K562 (cell line): ENCODE data around the gene CPZ. TPM values are rescaled to one million over a fixed set of nuclear protein-coding genes. Genes with fewer than 3 reads are reported as not detected.

Experiments
- ATF3 ChIP-seq, 2 experiments: fragments of 450-650 bp in 1 of 2; sonication (generic) in 1 of 2; formaldehyde crosslinking in 1 of 2; IDR thresholded peaks in 1 of 2; conservative IDR thresholded peaks in 1 of 2; 2 replicates each; pipeline versions ENCODE4 v1.6.1 to v1.8.1; 2016 to 2023; ENCODE audit warnings: mild to moderate bottlenecking in 2 of 2, moderate library complexity in 2 of 2, inconsistent platforms in 1 of 2, missing genetic modification reagents in 1 of 2
- CBFB ChIP-seq: sonication (generic); formaldehyde crosslinking; IDR thresholded peaks from 2 replicates; pipeline ENCODE4 v1.4.0; 2020; ENCODE audit warnings: mild to moderate bottlenecking, missing genetic modification reagents
- E4F1 ChIP-seq: fragments of 250-450 bp; sonication (Bioruptor Pico); IDR thresholded peaks from 2 replicates; pipeline ENCODE4 v1.5.0; 2021; ENCODE audit warnings: mild to moderate bottlenecking, borderline replicate concordance
- FOXP1 ChIP-seq: sonication (generic); formaldehyde crosslinking; IDR thresholded peaks from 2 replicates; pipeline ENCODE4 v1.8.0; 2022; ENCODE audit warnings: mild to moderate bottlenecking, missing genetic modification reagents
- GABPB1 ChIP-seq: sonication (generic); formaldehyde crosslinking; IDR thresholded peaks from 2 replicates; pipeline ENCODE4 v1.8.0; 2022; ENCODE audit warnings: mild to moderate bottlenecking, missing genetic modification reagents
- HOMEZ ChIP-seq: fragments of 250-450 bp; sonication (Bioruptor Pico); IDR thresholded peaks from 2 replicates; pipeline ENCODE4 v1.4.0; 2020; ENCODE audit warnings: mild to moderate bottlenecking, moderate library complexity
- TCF3 ChIP-seq: sonication (generic); formaldehyde crosslinking; IDR thresholded peaks from 2 replicates; pipeline ENCODE4 v1.4.0; 2020; ENCODE audit warnings: mild to moderate bottlenecking, missing genetic modification reagents
- TRIM24 ChIP-seq, 2 experiments: fragments of 450-650 bp; IDR thresholded peaks; 2 replicates each; pipeline ENCODE4 v1.6.1; 2016
- ZBTB1 ChIP-seq: sonication (generic); formaldehyde crosslinking; IDR thresholded peaks from 2 replicates; pipeline ENCODE4 v1.8.1; 2023; ENCODE audit warnings: missing genetic modification reagents, low read depth, mild to moderate bottlenecking, borderline replicate concordance
- ZBTB33 ChIP-seq: sonication (generic); formaldehyde crosslinking; IDR thresholded peaks from 2 replicates; pipeline ENCODE4 v1.8.1; 2023; ENCODE audit warnings: mild to moderate bottlenecking, missing genetic modification reagents
- ZEB2 ChIP-seq: fragments of 450-650 bp; IDR thresholded peaks from 2 replicates; pipeline ENCODE4 v1.6.1; 2016
- ZNF644 ChIP-seq: fragments of 200-800 bp; sonication (Bioruptor generic); IDR thresholded peaks from 2 replicates; pipeline ENCODE4 v1.6.1; 2016; ENCODE audit warnings: low read depth, missing genetic modification characterization, missing compliant biosample characterization
- ZSCAN32 ChIP-seq: fragments of 450-650 bp; formaldehyde crosslinking; IDR thresholded peaks from 2 replicates; pipeline ENCODE4 v1.4.0; 2020; ENCODE audit warnings: mild to moderate bottlenecking, moderate library complexity
- polyA plus RNA-seq, 8 experiments: library from polyadenylated mRNA; depleted of rRNA in 4 of 8; stranded (reverse) in 5 of 8; unstranded in 3 of 8; fragments of >200 nt; fragmentation: Nextera tagmentation in 2 of 8; fragmentation: Illumina TruSeq in 1 of 8; extraction: Ambion mirVana in 2 of 8; extraction: Trizol in 1 of 8; gene quantifications; 2 replicates each; pipeline versions ENCODE4 v1.2.1 to v1.2.3, GENCODE V29; 2011 to 2014; ENCODE audit warnings: inconsistent platforms in 1 of 8, missing spikeins in 1 of 8
- total RNA-seq, 7 experiments: library from RNA; depleted of rRNA in 6 of 7; stranded (reverse); fragments of >200 nt in 6 of 7; fragmentation: Illumina TruSeq in 2 of 7; extraction: Trizol in 2 of 7; gene quantifications; 2 replicates each; pipeline versions ENCODE4 v1.2.1 to v1.2.3, GENCODE V29; 2011 to 2021; ENCODE audit warnings: low replicate concordance in 1 of 7

Gene CPZ
- total and polyA plus RNA-seq, 9 of the 15 experiments (the other 6 are each of a cell fraction or from before 2014, with no cell fraction given), result 0.06 to 2.2 (median 1.2) TPM; not detected in 1

- no peak for TF ChIP-seq ATF3 (IDR thresholded peaks at IDR 0.05)
- TF ChIP-seq ATF3 (CRISPR knock-in tag; conservative IDR thresholded peaks at IDR 0.05), result no peak
- no peak for TF ChIP-seq CBFB (CRISPR knock-in tag)
- no peak for TF ChIP-seq HOMEZ (CRISPR knock-in tag)
- no peak for TF ChIP-seq FOXP1
- TF ChIP-seq TRIM24 (IDR thresholded peaks at IDR 0.05), result no peak
- no peak for TF ChIP-seq E4F1 (CRISPR knock-in tag)
- no peak for TF ChIP-seq ZSCAN32 (CRISPR knock-in tag)
- TF ChIP-seq ZEB2, result peak; percentile 58; the same call in 1 of the 2 replicates
- TF ChIP-seq ZNF644 (tag), result no peak
- no peak for TF ChIP-seq ZBTB1 (CRISPR knock-in tag)
- no peak for TF ChIP-seq GABPB1 (CRISPR knock-in tag)
- 0 out of 2 replicates have a peak, but pooled peaks have one; percentile 14 for TF ChIP-seq TCF3 (CRISPR knock-in tag)
- TF ChIP-seq ZBTB33 (CRISPR knock-in tag), result peak; percentile 93
These were observed 43.7 kb upstream of the CPZ start (continued) for GRCh38 chr4:8548731-8549351.
